ENCODE measurements around the gene DHCR7. TPM values are rescaled to one million over a fixed set of nuclear protein-coding genes. Genes with fewer than 3 reads are reported as not detected.

The DHCR7 gene
- total RNA-seq, 4 donors from 2014 or later, result 8.3 to 32.0 (median 23.7) TPM

DNA sequence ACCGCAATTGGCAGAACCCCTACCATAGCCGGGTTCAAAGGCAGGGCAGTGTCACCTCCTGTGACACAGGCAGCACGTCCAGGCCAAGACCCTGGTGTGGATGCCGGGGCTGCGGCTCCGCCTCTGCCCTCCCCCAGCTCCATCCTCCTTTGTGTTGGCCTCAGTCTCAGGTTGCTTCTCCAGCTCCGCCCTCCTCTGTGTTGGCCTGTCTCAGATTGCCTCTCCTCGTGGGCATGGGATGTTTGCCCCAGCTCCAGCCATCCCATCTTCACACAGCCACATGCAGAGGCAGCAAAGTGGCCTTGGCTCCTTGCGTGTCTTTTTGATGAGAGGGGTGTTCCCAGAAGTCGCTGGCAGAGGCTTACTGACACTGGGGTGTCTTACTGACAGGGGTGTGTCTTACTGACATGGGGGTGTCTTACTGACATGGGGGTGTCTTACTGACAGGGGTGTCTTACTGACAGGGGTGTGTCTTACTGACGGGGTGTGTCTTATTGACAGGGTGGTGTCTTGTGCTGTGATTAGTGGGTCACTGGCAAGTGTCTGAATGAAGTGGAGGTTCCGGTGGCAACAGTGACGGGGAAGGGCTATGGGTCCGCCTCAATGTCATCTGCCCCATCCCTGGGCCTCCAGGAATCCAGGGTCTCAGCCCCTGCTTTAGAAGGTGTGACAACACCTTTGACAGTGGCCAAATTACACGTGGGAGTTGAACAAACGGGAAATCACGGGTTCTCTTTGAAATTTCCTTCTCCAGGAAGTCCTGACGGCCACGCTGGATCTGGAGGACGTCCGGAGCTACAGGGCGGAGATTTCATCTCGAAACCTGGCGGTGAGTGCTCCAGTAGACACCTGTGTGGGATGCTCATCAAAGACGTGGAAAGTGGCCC, 29.7 kb upstream of the DHCR7 start:
- no peaks in the 10 kb centered on the region for H3K4me1 ChIP-seq
- DNase-seq, result no peak
- H3K27me3 ChIP-seq, result no peaks in the 10 kb centered on the region
- H3K36me3 ChIP-seq, result peaks cover 51 to 55% of the 10 kb centered on the region in 2 donors
- no peak overlapping the region for H3K4me3 ChIP-seq (replicated peaks in 1 of 3)
- intact Hi-C loops (cut with DNase I), result no loop called here
- H3K27ac ChIP-seq, result no peak overlapping the region
- WGBS, 2 donors, result 82 to 86% methylated on average over 25 of the region's 25 CpGs
- H3K9me3 ChIP-seq, result no peaks in the 10 kb centered on the region
- TF ChIP-seq, protein P1, sequence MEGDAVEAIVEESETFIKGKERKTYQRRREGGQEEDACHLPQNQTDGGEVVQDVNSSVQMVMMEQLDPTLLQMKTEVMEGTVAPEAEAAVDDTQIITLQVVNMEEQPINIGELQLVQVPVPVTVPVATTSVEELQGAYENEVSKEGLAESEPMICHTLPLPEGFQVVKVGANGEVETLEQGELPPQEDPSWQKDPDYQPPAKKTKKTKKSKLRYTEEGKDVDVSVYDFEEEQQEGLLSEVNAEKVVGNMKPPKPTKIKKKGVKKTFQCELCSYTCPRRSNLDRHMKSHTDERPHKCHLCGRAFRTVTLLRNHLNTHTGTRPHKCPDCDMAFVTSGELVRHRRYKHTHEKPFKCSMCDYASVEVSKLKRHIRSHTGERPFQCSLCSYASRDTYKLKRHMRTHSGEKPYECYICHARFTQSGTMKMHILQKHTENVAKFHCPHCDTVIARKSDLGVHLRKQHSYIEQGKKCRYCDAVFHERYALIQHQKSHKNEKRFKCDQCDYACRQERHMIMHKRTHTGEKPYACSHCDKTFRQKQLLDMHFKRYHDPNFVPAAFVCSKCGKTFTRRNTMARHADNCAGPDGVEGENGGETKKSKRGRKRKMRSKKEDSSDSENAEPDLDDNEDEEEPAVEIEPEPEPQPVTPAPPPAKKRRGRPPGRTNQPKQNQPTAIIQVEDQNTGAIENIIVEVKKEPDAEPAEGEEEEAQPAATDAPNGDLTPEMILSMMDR (IDR thresholded peaks at IDR 0.05), result no peak
- no peak for TF ChIP-seq POLR2A (IDR thresholded peaks at IDR 0.05)

DNA sequence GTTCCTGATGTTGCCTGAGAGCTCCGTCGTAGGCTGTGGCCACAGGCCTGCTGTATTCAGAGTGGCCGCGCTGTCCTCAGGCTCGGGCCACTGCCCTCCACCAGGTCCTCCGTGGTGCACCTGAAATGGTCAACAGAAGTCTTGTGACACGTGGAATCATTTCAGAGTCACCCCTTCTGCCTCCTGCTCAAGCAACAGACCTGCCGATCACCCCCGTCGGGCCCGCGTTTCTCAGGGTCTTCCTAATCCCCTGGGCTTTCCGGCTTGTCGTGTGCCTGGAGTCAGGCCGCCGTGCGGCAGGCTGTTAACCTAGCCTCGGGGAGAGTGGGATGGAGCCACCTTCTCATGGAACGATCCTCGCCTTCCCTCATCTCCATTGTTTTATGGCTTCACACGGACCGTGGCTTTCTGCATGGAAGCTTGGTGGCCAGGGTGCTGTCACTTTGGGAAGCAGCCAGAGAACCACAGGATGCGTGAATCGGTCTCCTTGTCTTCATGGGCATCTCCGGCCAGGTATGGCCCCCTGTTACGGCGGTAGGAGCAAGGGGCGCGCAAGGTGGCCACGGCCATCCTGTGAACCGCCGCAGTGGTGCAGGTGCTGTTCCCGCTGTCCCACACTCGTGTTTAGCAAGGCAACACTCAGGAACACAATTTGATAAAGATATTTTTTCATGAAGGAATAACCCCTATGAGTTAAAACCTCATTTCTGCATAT, 28.9 kb upstream of the DHCR7 start:
- 93 to 95% methylated on average over 30 to 34 of the region's 34 CpGs for WGBS, 2 donors
- Histone ChIP-seq H3K9me3 (no peaks in the 10 kb centered on the region), H3K36me3 (peaks cover 47 to 58% of the 10 kb centered on the region in 2 donors), H3K27ac (no peak overlapping the region), H3K4me3 (replicated peaks in 1 of 3) (no peak overlapping the region), H3K27me3 (no peaks in the 10 kb centered on the region), H3K4me1 (no peaks in the 10 kb centered on the region)
- TF ChIP-seq, protein P1 (IDR thresholded peaks at IDR 0.05), result no peak
- no peak for TF ChIP-seq POLR2A (IDR thresholded peaks at IDR 0.05)
- DNase-seq, result no peak
- intact Hi-C loops (cut with DNase I), result no loop called here

DNA sequence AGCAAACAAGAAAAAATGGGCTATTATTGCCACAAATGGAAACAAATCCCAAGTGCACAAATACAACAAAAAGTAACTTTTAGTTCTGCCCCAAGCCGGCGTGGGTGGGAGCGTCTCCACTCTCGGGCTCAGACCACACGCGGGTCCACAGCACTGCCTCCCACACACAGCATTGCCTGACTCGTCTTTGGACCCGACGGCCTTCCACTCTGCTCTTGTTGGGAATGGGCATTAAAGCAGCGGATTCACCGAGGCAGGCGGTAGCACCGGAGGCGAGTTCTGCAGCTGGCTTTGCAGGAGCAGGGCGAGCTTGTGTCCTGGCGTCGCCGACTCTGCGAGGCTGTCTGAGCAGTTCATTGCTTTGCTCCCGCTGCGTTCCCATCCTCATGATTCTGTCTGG, 27.8 kb upstream of the DHCR7 start:
- no peak overlapping the region for H3K4me3 ChIP-seq (replicated peaks in 1 of 3)
- no peak for TF ChIP-seq POLR2A (IDR thresholded peaks at IDR 0.05)
- TF ChIP-seq, protein P1 (IDR thresholded peaks at IDR 0.05), result no peak
- DNase-seq, result no peak
- H3K27ac ChIP-seq, result no peak overlapping the region
- H3K27me3 ChIP-seq, result no peaks in the 10 kb centered on the region
- no peaks in the 10 kb centered on the region for H3K4me1 ChIP-seq
- H3K9me3 ChIP-seq, result no peaks in the 10 kb centered on the region
- WGBS, 2 donors, result 96 to 97% methylated on average over 21 of the region's 21 CpGs
- H3K36me3 ChIP-seq, result peaks cover 41 to 51% of the 10 kb centered on the region in 2 donors
- intact Hi-C loops (cut with DNase I), result no loop called here

DNA sequence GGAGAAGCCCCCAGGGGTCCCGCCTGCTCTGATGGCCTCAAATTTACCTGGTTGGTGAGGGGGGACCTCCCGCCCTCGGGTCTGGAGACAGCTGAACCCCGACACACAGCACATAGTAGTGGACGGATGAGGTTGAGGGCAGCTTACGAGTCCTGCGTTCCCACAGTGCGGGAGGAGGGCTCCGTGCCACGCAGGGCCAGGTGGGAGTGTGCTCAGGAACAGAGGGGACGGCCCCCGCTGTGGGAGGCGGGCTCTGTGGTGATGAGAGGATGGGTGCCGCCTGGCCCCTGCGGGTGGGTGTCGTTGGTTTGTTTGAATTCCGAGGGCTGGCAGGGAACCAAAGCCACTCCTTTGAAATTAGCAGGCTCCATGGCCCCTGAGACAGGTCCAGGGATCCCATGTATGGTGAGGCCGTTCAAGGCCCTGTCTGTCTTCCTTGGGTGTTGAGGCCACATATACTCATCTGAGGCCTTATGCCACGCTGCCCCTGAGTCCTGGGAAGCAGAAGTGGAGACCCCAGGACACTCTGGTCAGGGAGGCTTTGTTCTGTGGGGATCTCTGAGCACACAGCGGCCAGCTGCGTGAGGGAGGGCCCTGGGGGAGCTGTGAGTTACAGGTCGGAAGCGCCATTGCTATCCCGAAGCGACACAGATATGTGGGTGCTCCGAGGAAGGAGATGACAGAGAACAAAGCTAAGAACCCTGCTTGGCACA, 26.7 kb upstream of the DHCR7 start:
- intact Hi-C loops (cut with DNase I), result no loop called here
- WGBS, 2 donors, result 95 to 96% methylated on average over 25 to 26 of the region's 26 CpGs
- no peak for DNase-seq

More for the DNA sequence above, 26.7 kb upstream of the DHCR7 start:
- Histone ChIP-seq H3K36me3 (peaks cover 36 to 43% of the 10 kb centered on the region in 2 donors), H3K27ac (no peak overlapping the region), H3K9me3 (no peaks in the 10 kb centered on the region), H3K4me3 (replicated peaks in 1 of 3) (no peak overlapping the region), H3K27me3 (no peaks in the 10 kb centered on the region), H3K4me1 (no peaks in the 10 kb centered on the region)
- TF ChIP-seq POLR2A (IDR thresholded peaks at IDR 0.05), result no peak
- TF ChIP-seq, protein P1 (IDR thresholded peaks at IDR 0.05), result no peak
